K562 (cell line): ENCODE measurements around the gene KRT85. TPM values are rescaled to one million over a fixed set of nuclear protein-coding genes. Genes with fewer than 3 reads are reported as not detected.

Source experiments
- ATAC-seq: fragments of 200-7000 bp; cut with Tn5 transposase; 3 replicates; pipeline ENCODE4 v1.9.1; 2020; ENCODE audit warnings: moderate library complexity
- BruUV-seq: library from RNA; stranded (reverse); fragments of 400-500 nt; replicated peaks from 2 replicates; lab custom pipeline; 2021; lab: Mats Ljungman, UMichigan
- CTCF ChIA-PET: fragments of 300-600 bp; formaldehyde crosslinking; extraction: SDS; loops from one replicate; lab custom pipeline; 2021; ENCODE audit warnings: low intra/inter-chr PET ratio; lab: Yijun Ruan, JAX
- POLR2A ChIA-PET: fragments of 300-600, 350-650 bp; sonication (Branson Sonifier 250); formaldehyde crosslinking; extraction: SDS; loops from one replicate; lab custom pipeline; 2021; ENCODE audit warnings: antibody characterized with exemption, inconsistent platforms; lab: Yijun Ruan, JAX
- DNase-seq, 4 experiments: peaks; one replicate each; pipeline versions ENCODE4 v3.0.0 to v3.0.0-alpha.2; 2011 to 2018; ENCODE audit warnings: low spot score in 3 of 4, mixed read lengths in 3 of 4; ENCODE audit errors: extremely low read depth in 1 of 4
- FAIRE-seq: peaks from 2 replicates; lab custom pipeline; 2011; peaks lifted over from hg19 to GRCh38; lab: Jason Lieb, UNC
- H2AFZ ChIP-seq: 2 replicates; pipeline ENCODE4 v1.6.0; 2011; ENCODE audit warnings: low read depth, low read length, control low read depth, inconsistent platforms
- H3K27ac ChIP-seq: fragments of 200-600 bp; 3 replicates; pipeline ENCODE4 v1.8.0; 2011; ENCODE audit warnings: low read depth, mild to moderate bottlenecking, control low read depth, inconsistent platforms, low read length, moderate library complexity, mixed read lengths; ENCODE audit errors: extremely low read depth
- H3K27me3 ChIP-seq, 2 experiments: fragments of 300-600 bp in 1 of 2; 2 replicates in 1 of 2; 3 replicates in 1 of 2; pipeline versions ENCODE4 v1.6.0 to v1.8.0; 2011; ENCODE audit warnings: inconsistent platforms in 2 of 2, low read length in 2 of 2, mild to moderate bottlenecking in 1 of 2, mixed read lengths in 1 of 2, moderate library complexity in 1 of 2; ENCODE audit not compliant: control insufficient read depth in 2 of 2, insufficient read depth in 2 of 2
- H3K36me3 ChIP-seq: fragments of 300-600 bp; 3 replicates; pipeline ENCODE4 v1.8.0; 2011; ENCODE audit warnings: mild to moderate bottlenecking, low read length, inconsistent platforms; ENCODE audit not compliant: control insufficient read depth, insufficient read depth
- H3K4me1 ChIP-seq, 2 experiments: fragments of 200-600 bp in 1 of 2; replicated peaks in 1 of 2; 2 replicates in 1 of 2; 3 replicates in 1 of 2; pipeline versions ENCODE4 v1.5.1 to v1.8.0; 2011; ENCODE audit warnings: inconsistent platforms in 2 of 2, low read length in 2 of 2, mild to moderate bottlenecking in 1 of 2, mixed read lengths in 1 of 2, moderate library complexity in 1 of 2; ENCODE audit not compliant: control insufficient read depth in 2 of 2, insufficient read depth in 2 of 2
- H3K4me2 ChIP-seq: 2 replicates; pipeline ENCODE4 v1.6.1; 2011; ENCODE audit warnings: low read length, control low read depth, inconsistent platforms, mixed read lengths; ENCODE audit not compliant: insufficient read depth
- H3K4me3 ChIP-seq: fragments of 200-600 bp; sonication (generic), shearing (Covaris generic); 2 replicates; pipeline ENCODE4 v1.5.1; 2016; ENCODE audit warnings: control low read depth, inconsistent platforms
- H3K79me2 ChIP-seq: fragments of 200-600 bp; 3 replicates; pipeline ENCODE4 v1.8.0; 2011; ENCODE audit warnings: low read length, inconsistent platforms; ENCODE audit not compliant: control insufficient read depth, insufficient read depth
- H3K9ac ChIP-seq, 2 experiments: 2 replicates each; pipeline versions ENCODE4 v1.6.0 to v1.6.1; 2011; ENCODE audit warnings: low read depth in 2 of 2, low read length in 2 of 2, control low read depth in 1 of 2, inconsistent platforms in 1 of 2, mild to moderate bottlenecking in 1 of 2, mixed read lengths in 1 of 2; ENCODE audit not compliant: insufficient read depth in 1 of 2
- H3K9me1 ChIP-seq: one replicate; pipeline ENCODE4 v1.6.0; 2011; ENCODE audit warnings: inconsistent platforms, mild to moderate bottlenecking, low read length, moderate library complexity; ENCODE audit not compliant: control insufficient read depth, insufficient read depth
- H3K9me3 ChIP-seq: replicated peaks from 2 replicates; pipeline ENCODE4 v1.5.1; 2011; ENCODE audit warnings: low read depth, low read length, inconsistent platforms; ENCODE audit not compliant: control insufficient read depth, insufficient read depth
- H4K20me1 ChIP-seq: replicated peaks from 2 replicates; pipeline ENCODE4 v1.6.1; 2011; ENCODE audit warnings: low read length, inconsistent platforms, mixed read lengths; ENCODE audit not compliant: control insufficient read depth, insufficient read depth
- CBX3 ChIP-seq, 2 experiments: IDR thresholded peaks; 1 replicate in 1 of 2; 2 replicates in 1 of 2; pipeline ENCODE4 v1.6.1; 2012; ENCODE audit warnings: inconsistent platforms in 2 of 2, low read length in 2 of 2, borderline replicate concordance in 1 of 2, control low read depth in 1 of 2
- FOXK1 ChIP-seq: sonication (generic); formaldehyde crosslinking; IDR thresholded peaks from 2 replicates; pipeline ENCODE4 v1.8.0; 2022; ENCODE audit warnings: missing genetic modification reagents, mild to moderate bottlenecking, borderline replicate concordance
- GMEB1 ChIP-seq: fragments of 250-450 bp; sonication (Bioruptor Pico); IDR thresholded peaks from 2 replicates; pipeline ENCODE4 v1.4.0; 2020; ENCODE audit warnings: mild to moderate bottlenecking
- NELFE ChIP-seq: IDR thresholded peaks from 2 replicates; pipeline ENCODE4 v1.6.1; 2011; ENCODE audit warnings: mild to moderate bottlenecking; ENCODE audit not compliant: insufficient read depth, insufficient read length
- NFE2L1 ChIP-seq: fragments of 450-650 bp; IDR thresholded peaks from 2 replicates; pipeline ENCODE4 v1.6.1; 2016; ENCODE audit warnings: missing genetic modification characterization, low read depth, mild to moderate bottlenecking, missing compliant biosample characterization, moderate library complexity, borderline replicate concordance
- NR2C2 ChIP-seq, 2 experiments: fragments of 200-800 bp in 1 of 2; sonication (Bioruptor generic) in 1 of 2; sonication (generic) in 1 of 2; formaldehyde crosslinking in 1 of 2; IDR thresholded peaks; 2 replicates each; pipeline versions ENCODE4 v1.6.1 to v1.8.0; 2016 to 2022; ENCODE audit warnings: mild to moderate bottlenecking in 1 of 2, missing compliant biosample characterization in 1 of 2, missing genetic modification characterization in 1 of 2, missing genetic modification reagents in 1 of 2
- POLR3G ChIP-seq: IDR thresholded peaks from 2 replicates; pipeline ENCODE4 v1.6.1; 2011; ENCODE audit not compliant: insufficient read length, insufficient replicate concordance; ENCODE audit errors: extremely low read depth
- POU5F1 ChIP-seq: fragments of 150-350 bp; IDR thresholded peaks from 2 replicates; pipeline ENCODE4 v1.6.1; 2014; ENCODE audit warnings: borderline replicate concordance, low read length, low read depth, mild to moderate bottlenecking; ENCODE audit not compliant: partially characterized antibody
- RFX1 ChIP-seq: fragments of 450-650 bp; IDR thresholded peaks from 2 replicates; pipeline ENCODE4 v1.6.1; 2016; ENCODE audit warnings: mild to moderate bottlenecking, moderate library complexity
- RHOXF2B ChIP-seq: fragments of 250-450 bp; sonication (Bioruptor Pico); conservative IDR thresholded peaks from 2 replicates; pipeline ENCODE4 v1.5.1; 2021
- SPI1 ChIP-seq: IDR thresholded peaks from 2 replicates; pipeline ENCODE4 v1.6.1; 2011; ENCODE audit warnings: low read depth, low read length, control low read depth, borderline replicate concordance
- THRB ChIP-seq: fragments of 450-650 bp; formaldehyde crosslinking; conservative IDR thresholded peaks from 2 replicates; pipeline ENCODE4 v1.4.0; 2022; ENCODE audit warnings: mild to moderate bottlenecking, missing genetic modification characterization
- ZNF274 ChIP-seq: IDR thresholded peaks from 2 replicates; pipeline ENCODE4 v1.6.1; 2011; ENCODE audit warnings: low read depth, mild to moderate bottlenecking, low read length, moderate library complexity, borderline replicate concordance
- ZNF347 ChIP-seq: fragments of 450-650 bp; formaldehyde crosslinking; IDR thresholded peaks from 2 replicates; pipeline ENCODE4 v1.4.0; 2020; ENCODE audit warnings: low read depth, mild to moderate bottlenecking, moderate library complexity
- ZNF518B ChIP-seq: fragments of 250-450 bp; sonication (Bioruptor Pico); IDR thresholded peaks from 2 replicates; pipeline ENCODE4 v1.5.0; 2021; ENCODE audit warnings: mild to moderate bottlenecking, moderate library complexity
- WGBS: fragments of 100-300 bp; shearing (Covaris generic); methylation state at CpG from one replicate; pipeline ENCODE4 v1.1.6; 2016; ENCODE audit warnings: low coverage, mixed read lengths; ENCODE audit not compliant: insufficient coverage; ENCODE audit errors: missing lambda C conversion rate; 5-methylcytosine and 5-hydroxymethylcytosine counted together
- in situ Hi-C: fragments of 300-500 bp; cut with MboI; formaldehyde crosslinking; loops from 4 replicates; pipeline ENCODE4 v1.15.0; 2018; ENCODE audit warnings: inconsistent platforms, mixed read lengths
- intact Hi-C: fragments of 100-400 bp; cut with micrococcal nuclease; formaldehyde crosslinking; loops from 2 replicates; pipeline ENCODE4 v1.14.2; 2022
- polyA plus RNA-seq, 8 experiments: library from polyadenylated mRNA; depleted of rRNA in 4 of 8; stranded (reverse) in 5 of 8; unstranded in 3 of 8; fragments of >200 nt; fragmentation: Nextera tagmentation in 2 of 8; fragmentation: Illumina TruSeq in 1 of 8; extraction: Ambion mirVana in 2 of 8; extraction: Trizol in 1 of 8; gene quantifications; 2 replicates each; pipeline versions ENCODE4 v1.2.1 to v1.2.3, GENCODE V29; 2011 to 2014; ENCODE audit warnings: inconsistent platforms in 1 of 8, missing spikeins in 1 of 8
- total RNA-seq, 7 experiments: library from RNA; depleted of rRNA in 6 of 7; stranded (reverse); fragments of >200 nt in 6 of 7; fragmentation: Illumina TruSeq in 2 of 7; extraction: Trizol in 2 of 7; gene quantifications; 2 replicates each; pipeline versions ENCODE4 v1.2.1 to v1.2.3, GENCODE V29; 2011 to 2021; ENCODE audit warnings: low replicate concordance in 1 of 7

The KRT85 gene
- total and polyA plus RNA-seq, 9 of the 15 experiments (the other 6 are each of a cell fraction or from before 2014, with no cell fraction given) = not detected

GRCh38 chr12:52360106-52360662 is 7.1 kb downstream of the KRT85 start:
- ChIA-PET CTCF (no interaction called here), POLR2A (interaction anchor here (0.6 kb wide), 1 partner anchor 12 kb away, joined by 3 read pairs; no protein-coding TSS in a partner anchor)
- no peak overlapping the region for H3K4me2 ChIP-seq
- H3K36me3 ChIP-seq = no peaks in the 10 kb centered on the region
- BruUV-seq = no TSS peak
- H3K27ac ChIP-seq = no peak overlapping the region
- 0% methylated on average over 7 of the region's 7 CpGs for WGBS
- no peaks in the 10 kb centered on the region for H3K4me1 ChIP-seq
- no peak for DNase-seq
- no peak overlapping the region for H2AFZ ChIP-seq
- H3K9me1 ChIP-seq = no peaks in the 10 kb centered on the region
- no peak for ATAC-seq
- H3K9ac ChIP-seq = no peak overlapping the region
- no peaks in the 10 kb centered on the region for H3K79me2 ChIP-seq
- FAIRE-seq = no peak
- intact Hi-C loops = loop anchor here (10.0 kb wide), 1 partner anchor 205 kb away; no protein-coding TSS in a partner anchor
- H3K4me3 ChIP-seq = no peak overlapping the region
- H3K27me3 ChIP-seq = peaks cover 10 to 54% of the 10 kb centered on the region in 2 experiments; a peak in 4 of 5 replicates
- H4K20me1 ChIP-seq = peaks cover 5% of the 10 kb centered on the region; the same call in 1 of the 2 replicates
- in situ Hi-C loops = no loop called here
- no peaks in the 10 kb centered on the region for H3K9me3 ChIP-seq
- no peak for TF ChIP-seq POU5F1
- TF ChIP-seq THRB (CRISPR knock-in tag) = no peak
- TF ChIP-seq ZNF347 (CRISPR knock-in tag) = no peak
- no peak for TF ChIP-seq NFE2L1
- no peak for TF ChIP-seq NR2C2 (CRISPR knock-in tag; IDR thresholded peaks at IDR 0.05)
- no peak for TF ChIP-seq NR2C2 (tag; IDR thresholded peaks at IDR 0.05)
- TF ChIP-seq GMEB1 = no peak
- no peak for TF ChIP-seq FOXK1 (CRISPR knock-in tag)
- no peak for TF ChIP-seq NELFE
- no peak for TF ChIP-seq POLR3G
- no peak for TF ChIP-seq RFX1
- no peak for TF ChIP-seq RHOXF2B
- TF ChIP-seq ZNF274 = no peak
- TF ChIP-seq SPI1 = no peak
- TF ChIP-seq CBX3 (IDR thresholded peaks at IDR 0.05; ENCODE audit: borderline replicate concordance in 1 of 2, low read length in 2 of 2) = no peak
- no peak for TF ChIP-seq ZNF518B (CRISPR knock-in tag)
